GM18951 (cell line): ENCODE measurements around the gene UNC5C.
"Not testable (repeated sequence)": the region's sequence is repeated elsewhere in the genome, so short reads cannot be mapped to it uniquely, and the experiment has no call there.

ENCODE experiments used
- POLR2A ChIP-seq: IDR thresholded peaks from 4 replicates; pipeline ENCODE4 v1.6.1; 2011; ENCODE audit warnings: mild to moderate bottlenecking; ENCODE audit not compliant: insufficient read length, insufficient read depth; ENCODE audit errors: extremely low read depth
- in situ Hi-C: fragments of 300-500 bp; cut with MboI; formaldehyde crosslinking; loops from one replicate; pipeline ENCODE4 v1.12.0; 2022; ENCODE audit warnings: low sequenced_read_pairs, mixed read lengths, inconsistent platforms; ENCODE audit not compliant: unreplicated experiment

Gene UNC5C

GRCh38 chr4:95162867-95163266, 385.9 kb downstream of the UNC5C start:
- TF ChIP-seq POLR2A, result no peak
- in situ Hi-C loops, result no loop called here

GRCh38 chr4:95161781-95162469, 386.8 kb downstream of the UNC5C start:
- in situ Hi-C loops, result no loop called here
- no peak for TF ChIP-seq POLR2A

- in situ Hi-C loops, result no loop called here
These were observed 389.4 kb downstream of the UNC5C start for GRCh38 chr4:95159384-95159783.

GRCh38 chr4:95158626-95159025, 390.1 kb downstream of the UNC5C start:
- in situ Hi-C loops, result no loop called here
- no peak for TF ChIP-seq POLR2A

More at GRCh38 chr4:95159384-95159783, 389.4 kb downstream of the UNC5C start:
- no peak for TF ChIP-seq POLR2A

- no peak for TF ChIP-seq POLR2A
- in situ Hi-C loops, result no loop called here
These were observed 390.7 kb downstream of the UNC5C start for GRCh38 chr4:95158045-95158444.

GRCh38 chr4:95157596-95157995, 391.2 kb downstream of the UNC5C start:
- TF ChIP-seq POLR2A, result no peak
- in situ Hi-C loops, result no loop called here

- in situ Hi-C loops, result no loop called here
- TF ChIP-seq POLR2A, result no peak
These were observed 392.4 kb downstream of the UNC5C start for GRCh38 chr4:95156452-95156765.

- in situ Hi-C loops, result no loop called here
- TF ChIP-seq POLR2A, result no peak
These were observed 392.9 kb downstream of the UNC5C start for GRCh38 chr4:95155759-95156451.

- no peak for TF ChIP-seq POLR2A
- in situ Hi-C loops, result no loop called here
These were observed 395.6 kb downstream of the UNC5C start for GRCh38 chr4:95153182-95153581.

- in situ Hi-C loops, result no loop called here
These were observed 397.5 kb downstream of the UNC5C start for GRCh38 chr4:95151255-95151654.

GRCh38 chr4:95142932-95143331, 405.8 kb downstream of the UNC5C start:
- in situ Hi-C loops, result no loop called here
- no peak for TF ChIP-seq POLR2A

More at GRCh38 chr4:95151255-95151654, 397.5 kb downstream of the UNC5C start:
- no peak for TF ChIP-seq POLR2A

- TF ChIP-seq POLR2A, result no peak
These were observed 407.4 kb downstream of the UNC5C start for GRCh38 chr4:95141361-95141760.

GRCh38 chr4:95139424-95139823, 409.3 kb downstream of the UNC5C start:
- in situ Hi-C loops, result not testable (repeated sequence)

More at GRCh38 chr4:95141361-95141760, 407.4 kb downstream of the UNC5C start:
- in situ Hi-C loops, result no loop called here

GRCh38 chr4:95134016-95134415, 414.8 kb downstream of the UNC5C start:
- in situ Hi-C loops, result not testable (repeated sequence)
